WERI-Rb-1 (cell line): ENCODE results near the gene FOXP2.

Experiments used
- DNase-seq: peaks from one replicate; pipeline ENCODE4 v3.0.0-alpha.2; 2020
- H3K27ac ChIP-seq: fragments of 250-450 bp; sonication (Bioruptor Pico); 2 replicates; pipeline ENCODE4 v1.5.1; 2020; ENCODE audit warnings: mild to moderate bottlenecking, moderate library complexity
- H3K27me3 ChIP-seq: fragments of 250-450 bp; sonication (Bioruptor Pico); 2 replicates; pipeline ENCODE4 v1.5.1; 2021; ENCODE audit warnings: mild to moderate bottlenecking, low read depth, moderate library complexity; ENCODE audit not compliant: insufficient read depth, severe bottlenecking
- H3K36me3 ChIP-seq: fragments of 250-450 bp; sonication (Bioruptor Pico); 2 replicates; pipeline ENCODE4 v1.5.1; 2020; ENCODE audit warnings: mild to moderate bottlenecking, moderate library complexity
- H3K4me3 ChIP-seq: 2 replicates; pipeline ENCODE4 v1.5.1; 2011; ENCODE audit warnings: low read depth, mild to moderate bottlenecking, control low read depth, low read length
- H3K9me3 ChIP-seq: fragments of 250-450 bp; sonication (Bioruptor Pico); 2 replicates; pipeline ENCODE4 v1.5.1; 2021; ENCODE audit warnings: mild to moderate bottlenecking, moderate library complexity; ENCODE audit not compliant: severe bottlenecking
- TF ChIP-seq, protein P1 (sequence below): IDR thresholded peaks from 2 replicates; pipeline ENCODE4 v1.5.1; 2011; ENCODE audit warnings: low read depth, mild to moderate bottlenecking, control low read depth, inconsistent platforms, low read length

The FOXP2 gene

DNA sequence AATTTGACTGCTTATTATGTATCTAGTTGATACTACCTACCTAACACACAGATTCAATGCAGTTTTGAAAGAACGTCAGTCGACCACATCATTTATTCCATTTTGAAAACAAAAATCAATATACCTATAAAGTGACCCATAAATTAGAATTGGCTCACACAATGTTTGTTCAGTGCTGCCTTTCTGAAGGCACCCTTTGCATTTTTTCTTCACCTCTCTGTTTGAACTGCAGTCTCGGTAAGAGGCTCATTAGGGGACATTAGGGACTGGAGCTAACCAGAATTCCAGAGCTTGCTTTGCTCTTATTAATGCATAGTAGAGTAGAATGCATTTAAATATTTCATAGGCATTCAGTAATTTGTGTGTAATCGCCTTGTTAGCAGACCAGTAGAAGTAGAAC, 234.1 kb downstream of the FOXP2 start:
- TF ChIP-seq, protein P1, sequence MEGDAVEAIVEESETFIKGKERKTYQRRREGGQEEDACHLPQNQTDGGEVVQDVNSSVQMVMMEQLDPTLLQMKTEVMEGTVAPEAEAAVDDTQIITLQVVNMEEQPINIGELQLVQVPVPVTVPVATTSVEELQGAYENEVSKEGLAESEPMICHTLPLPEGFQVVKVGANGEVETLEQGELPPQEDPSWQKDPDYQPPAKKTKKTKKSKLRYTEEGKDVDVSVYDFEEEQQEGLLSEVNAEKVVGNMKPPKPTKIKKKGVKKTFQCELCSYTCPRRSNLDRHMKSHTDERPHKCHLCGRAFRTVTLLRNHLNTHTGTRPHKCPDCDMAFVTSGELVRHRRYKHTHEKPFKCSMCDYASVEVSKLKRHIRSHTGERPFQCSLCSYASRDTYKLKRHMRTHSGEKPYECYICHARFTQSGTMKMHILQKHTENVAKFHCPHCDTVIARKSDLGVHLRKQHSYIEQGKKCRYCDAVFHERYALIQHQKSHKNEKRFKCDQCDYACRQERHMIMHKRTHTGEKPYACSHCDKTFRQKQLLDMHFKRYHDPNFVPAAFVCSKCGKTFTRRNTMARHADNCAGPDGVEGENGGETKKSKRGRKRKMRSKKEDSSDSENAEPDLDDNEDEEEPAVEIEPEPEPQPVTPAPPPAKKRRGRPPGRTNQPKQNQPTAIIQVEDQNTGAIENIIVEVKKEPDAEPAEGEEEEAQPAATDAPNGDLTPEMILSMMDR: no peak
- H3K36me3 ChIP-seq: peaks cover 33% of the 10 kb centered on the region
- H3K9me3 ChIP-seq: no peaks in the 10 kb centered on the region
- no peak overlapping the region for H3K4me3 ChIP-seq
- no peak overlapping the region for H3K27ac ChIP-seq
- no peaks in the 10 kb centered on the region for H3K27me3 ChIP-seq
- DNase-seq: no peak

DNA sequence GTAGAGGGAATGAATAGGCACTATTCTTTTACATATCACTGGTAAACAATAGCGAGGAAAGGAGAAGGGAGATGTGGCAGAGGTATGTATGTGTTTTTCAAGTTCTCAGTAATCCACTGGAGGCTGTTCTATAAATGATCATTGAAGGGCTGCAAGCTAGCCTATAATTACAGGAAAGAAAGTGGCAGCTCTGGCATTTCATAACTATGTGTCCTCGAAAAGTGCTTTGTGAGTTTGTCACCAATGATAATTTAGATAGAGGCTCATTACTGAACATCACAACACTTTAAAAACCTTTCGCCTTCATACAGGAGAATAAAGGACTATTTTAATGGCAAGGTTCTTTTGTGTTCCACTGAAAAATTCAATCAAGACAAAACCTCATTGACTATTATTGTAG, 235.1 kb downstream of the FOXP2 start:
- Histone ChIP-seq H3K27me3 (no peaks in the 10 kb centered on the region), H3K36me3 (peaks cover 35% of the 10 kb centered on the region), H3K9me3 (no peaks in the 10 kb centered on the region), H3K4me3 (no peak overlapping the region), H3K27ac (no peak overlapping the region)
- TF ChIP-seq, protein P1: no peak
- no peak for DNase-seq

DNA sequence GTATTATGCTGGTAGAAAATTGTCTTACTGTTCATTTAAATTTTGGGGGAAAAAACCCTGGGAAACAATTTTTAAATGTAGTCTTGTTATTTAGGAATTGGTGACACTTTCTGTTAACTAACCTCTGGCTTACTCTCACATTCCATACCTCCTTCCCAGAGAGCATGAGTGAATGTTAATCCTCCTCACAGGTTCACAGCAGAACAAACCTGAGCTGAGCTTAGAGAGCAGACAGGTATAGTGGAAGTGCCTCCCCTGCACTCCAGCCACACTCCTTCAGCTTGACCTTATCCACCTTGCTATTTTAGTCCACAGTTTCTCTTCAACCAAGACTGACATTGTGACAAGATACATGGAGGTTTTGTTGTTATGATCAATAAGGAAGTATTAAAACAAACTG, 235.9 kb downstream of the FOXP2 start:
- no peak overlapping the region for H3K4me3 ChIP-seq
- TF ChIP-seq, protein P1: no peak
- H3K27ac ChIP-seq: no peak overlapping the region
- H3K27me3 ChIP-seq: no peaks in the 10 kb centered on the region
- H3K9me3 ChIP-seq: no peaks in the 10 kb centered on the region
- peaks cover 38% of the 10 kb centered on the region for H3K36me3 ChIP-seq
- no peak for DNase-seq

DNA sequence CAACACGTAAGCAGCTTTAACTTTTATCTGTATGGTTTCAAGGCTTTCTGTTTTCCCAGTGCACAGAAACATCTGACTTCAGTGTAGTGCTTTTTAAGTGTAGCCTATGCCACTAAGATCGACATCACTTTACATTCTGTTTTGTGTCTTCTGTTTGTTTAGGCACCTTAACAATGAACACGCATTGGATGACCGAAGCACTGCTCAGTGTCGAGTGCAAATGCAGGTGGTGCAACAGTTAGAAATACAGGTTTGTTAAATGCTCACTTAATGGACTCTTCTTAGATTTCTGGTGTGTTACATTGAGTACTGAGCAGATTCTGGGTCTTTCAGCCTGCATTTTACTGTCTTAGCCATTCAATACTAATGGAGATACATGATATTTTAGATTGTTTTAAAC, 237.4 kb downstream of the FOXP2 start:
- TF ChIP-seq, protein P1: no peak
- DNase-seq: no peak
- no peaks in the 10 kb centered on the region for H3K27me3 ChIP-seq

DNA sequence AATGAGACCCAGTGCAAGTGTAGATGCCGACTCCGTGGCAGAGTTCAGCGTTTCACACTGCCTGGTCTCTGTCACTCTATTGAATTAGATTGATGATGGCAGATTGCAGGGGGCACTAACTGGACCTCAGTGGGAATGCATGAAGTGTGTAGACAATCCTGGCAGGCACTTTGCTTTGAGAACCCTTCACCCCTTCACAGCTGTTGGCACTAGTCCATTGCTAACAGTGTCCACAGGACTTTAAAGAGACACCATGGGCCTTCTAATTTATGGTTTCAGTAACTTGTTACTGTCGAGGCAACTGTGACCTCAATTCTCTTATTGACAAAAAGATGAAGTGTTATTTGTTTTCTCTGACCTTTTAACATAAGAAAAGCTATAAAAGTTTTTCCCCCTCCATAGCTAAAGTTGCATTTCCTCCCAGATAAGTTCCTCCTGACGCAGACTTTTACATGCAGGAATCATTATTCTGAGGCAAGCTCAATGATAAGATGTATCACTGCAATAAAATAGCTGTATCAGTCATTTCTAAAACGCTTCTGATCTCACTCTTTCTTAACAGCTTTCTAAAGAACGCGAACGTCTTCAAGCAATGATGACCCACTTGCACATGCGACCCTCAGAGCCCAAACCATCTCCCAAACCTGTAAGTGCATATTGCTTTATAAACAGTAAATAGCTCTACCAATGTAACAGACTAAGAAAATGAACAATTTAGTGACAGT, 238.9 kb downstream of the FOXP2 start:
- Histone ChIP-seq H3K9me3 (no peaks in the 10 kb centered on the region), H3K27ac (no peak overlapping the region), H3K4me3 (no peak overlapping the region), H3K36me3 (peaks cover 37% of the 10 kb centered on the region), H3K27me3 (no peaks in the 10 kb centered on the region)
- TF ChIP-seq, protein P1: no peak
- no peak for DNase-seq

More for the DNA sequence above, 237.4 kb downstream of the FOXP2 start:
- peaks cover 37% of the 10 kb centered on the region for H3K36me3 ChIP-seq
- no peak overlapping the region for H3K27ac ChIP-seq
- no peaks in the 10 kb centered on the region for H3K9me3 ChIP-seq
- H3K4me3 ChIP-seq: no peak overlapping the region

DNA sequence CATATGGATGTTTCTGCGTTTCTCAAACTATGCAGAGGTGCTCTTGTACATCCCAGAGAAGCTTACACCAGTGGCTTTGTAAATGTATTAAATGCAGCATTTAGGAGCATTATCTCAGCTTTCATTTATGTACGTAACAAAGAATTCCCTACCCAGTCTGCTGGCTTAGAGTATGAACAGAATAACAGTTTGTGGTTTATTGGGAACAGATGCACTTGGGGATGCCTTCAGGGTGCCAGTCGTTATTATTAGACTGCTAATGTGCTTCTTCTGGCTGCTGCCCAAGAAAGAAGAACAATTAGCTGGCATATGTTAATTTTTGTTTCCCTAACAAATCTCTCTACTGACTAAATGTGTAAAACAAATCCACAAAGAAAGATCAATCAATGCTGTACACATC, 241.9 kb downstream of the FOXP2 start:
- H3K27ac ChIP-seq: no peak overlapping the region
- H3K4me3 ChIP-seq: no peak overlapping the region
- no peaks in the 10 kb centered on the region for H3K27me3 ChIP-seq
- no peaks in the 10 kb centered on the region for H3K9me3 ChIP-seq
- DNase-seq: no peak
- TF ChIP-seq, protein P1: no peak
- peaks cover 47% of the 10 kb centered on the region for H3K36me3 ChIP-seq
